ENCODE measurements around the gene RPS16. TPM values are rescaled to one million over a fixed set of nuclear protein-coding genes. Genes with fewer than 3 reads are reported as not detected.
A peak's percentile ranks its signal among the peaks of the same experiment; 100 is the strongest.

Gene RPS16
- total and polyA plus RNA-seq, 9 of the 15 experiments (the other 6 are each of a cell fraction or from before 2014, with no cell fraction given) = 82.6 to 3,671 (median 2,204) TPM

- H3K79me2 ChIP-seq (ENCODE audit: control insufficient read depth, insufficient read depth, low read length) = peaks cover 48% of the 10 kb centered on the region
- no TSS peak for BruUV-seq (replicated peaks)
- H3K9me3 ChIP-seq (replicated peaks; ENCODE audit: control insufficient read depth, insufficient read depth, low read depth, low read length) = no peaks in the 10 kb centered on the region
- peaks cover 64 to 86% of the 10 kb centered on the region in 2 experiments for H3K4me1 ChIP-seq (replicated peaks in 1 of 2; ENCODE audit: control insufficient read depth in 2 of 2, insufficient read depth in 2 of 2, low read length in 2 of 2)
- H3K27me3 ChIP-seq (ENCODE audit: control insufficient read depth in 2 of 2, insufficient read depth in 2 of 2, low read length in 2 of 2) = no peaks in the 10 kb centered on the region
- FAIRE-seq (peak; percentile 32), DNase-seq (ENCODE audit: extremely low read depth in 1 of 4, low spot score in 3 of 4) (peak in 1 of 4 experiments; percentile 77), ATAC-seq (peak; percentile 3)
- ChIA-PET POLR2A (interaction anchor here (0.5 to 4.0 kb wide), 7 partner anchors 8 to 77 kb away, joined by 3 to 18 read pairs (median 3); partner anchors contain the start of genes MED29, PAF1, RPS16 and SAMD4B), CTCF (ENCODE audit: low intra/inter-chr PET ratio) (interaction anchor here (0.7 kb wide), 1 partner anchor 291 kb away, joined by 3 read pairs; no protein-coding TSS in a partner anchor)
- H3K9me1 ChIP-seq (ENCODE audit: control insufficient read depth, insufficient read depth, low read length) = peaks cover 3% of the 10 kb centered on the region
- WGBS (ENCODE audit: insufficient coverage, low coverage, missing lambda C conversion rate) = 6% methylated on average over 20 of the region's 22 CpGs
- peak overlapping the region; percentile 65 to 89 for H3K9ac ChIP-seq (ENCODE audit: insufficient read depth in 1 of 2, low read depth in 2 of 2, low read length in 2 of 2)
- H3K4me3 ChIP-seq = peak overlapping the region; percentile 78
- H3K4me2 ChIP-seq (ENCODE audit: insufficient read depth, low read length) = peak overlapping the region; percentile 82
- intact Hi-C loops (cut with micrococcal nuclease) (no loop called here), in situ Hi-C loops (cut with MboI) (no loop called here)
- peaks cover 4% of the 10 kb centered on the region; the same call in 1 of the 2 replicates for H4K20me1 ChIP-seq (replicated peaks; ENCODE audit: control insufficient read depth, insufficient read depth, low read length)
- peaks cover 13% of the 10 kb centered on the region; the same call in 1 of the 3 replicates for H3K36me3 ChIP-seq (ENCODE audit: control insufficient read depth, insufficient read depth, low read length)
- H3K27ac ChIP-seq (ENCODE audit: extremely low read depth, low read depth, low read length) = peak overlapping the region; percentile 94
- H2AFZ ChIP-seq (ENCODE audit: low read depth, low read length) = peak overlapping the region; percentile 70
- TF ChIP-seq ZBTB2 (IDR thresholded peaks at IDR 0.05) = peak; percentile 68; the same call in 1 of the 2 replicates
- no peak for TF ChIP-seq TEAD1 (CRISPR knock-in tag; IDR thresholded peaks at IDR 0.05)
- no peak for TF ChIP-seq USF2 (CRISPR knock-in tag; IDR thresholded peaks at IDR 0.05)
- TF ChIP-seq LARP7 (IDR thresholded peaks at IDR 0.05) = peak; percentile 79; the same call in 1 of the 2 replicates
- no peak for TF ChIP-seq NR0B1 (IDR thresholded peaks at IDR 0.05; ENCODE audit: partially characterized antibody)
- TF ChIP-seq TAF7 (tag; IDR thresholded peaks at IDR 0.05) = no peak
- no peak for TF ChIP-seq ELF1 (tag; IDR thresholded peaks at IDR 0.05)
- no peak for TF ChIP-seq BRD4 (IDR thresholded peaks at IDR 0.05)
- no peak for TF ChIP-seq ZNF232 (CRISPR knock-in tag; IDR thresholded peaks at IDR 0.05)
- peak; percentile 80; the same call in 1 of the 2 replicates for TF ChIP-seq HLTF (IDR thresholded peaks at IDR 0.05)
- TF ChIP-seq BRD9 (IDR thresholded peaks at IDR 0.05; ENCODE audit: low read depth, partially characterized antibody) = peak; percentile 51
- TF ChIP-seq ZBTB9 (CRISPR knock-in tag; IDR thresholded peaks at IDR 0.05) = no peak
- TF ChIP-seq HNRNPLL (IDR thresholded peaks at IDR 0.05; ENCODE audit: low read depth, low read length, poor library complexity, severe bottlenecking) = no peak
- TF ChIP-seq STAG1 (CRISPR knock-in tag; IDR thresholded peaks at IDR 0.05; ENCODE audit: borderline replicate concordance) = no peak
- 0 out of 2 replicates have a peak, but pooled peaks have one; percentile 3 for TF ChIP-seq NFIC (IDR thresholded peaks at IDR 0.05)
- no peak for TF ChIP-seq ERF (CRISPR knock-in tag; IDR thresholded peaks at IDR 0.05)
- peak; percentile 41 for TF ChIP-seq SMARCA4 (IDR thresholded peaks at IDR 0.05)
- no peak for TF ChIP-seq TCF7 (IDR thresholded peaks at IDR 0.05; ENCODE audit: borderline replicate concordance)
Measured at GRCh38 chr19:39405958-39406655, 29.6 kb downstream of the RPS16 start.

Measured in K562 (cell line).